CD4-positive, alpha-beta T cell treated with Interleukin-6 for 4 hours (primary cell): ENCODE results near the gene DIRAS1.

Source experiments
- DNase-seq: peaks from one replicate; pipeline ENCODE4 v3.0.0-alpha.2; 2020; ENCODE audit warnings: mixed read lengths

DIRAS1 gene, protein sequence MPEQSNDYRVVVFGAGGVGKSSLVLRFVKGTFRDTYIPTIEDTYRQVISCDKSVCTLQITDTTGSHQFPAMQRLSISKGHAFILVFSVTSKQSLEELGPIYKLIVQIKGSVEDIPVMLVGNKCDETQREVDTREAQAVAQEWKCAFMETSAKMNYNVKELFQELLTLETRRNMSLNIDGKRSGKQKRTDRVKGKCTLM

DNA sequence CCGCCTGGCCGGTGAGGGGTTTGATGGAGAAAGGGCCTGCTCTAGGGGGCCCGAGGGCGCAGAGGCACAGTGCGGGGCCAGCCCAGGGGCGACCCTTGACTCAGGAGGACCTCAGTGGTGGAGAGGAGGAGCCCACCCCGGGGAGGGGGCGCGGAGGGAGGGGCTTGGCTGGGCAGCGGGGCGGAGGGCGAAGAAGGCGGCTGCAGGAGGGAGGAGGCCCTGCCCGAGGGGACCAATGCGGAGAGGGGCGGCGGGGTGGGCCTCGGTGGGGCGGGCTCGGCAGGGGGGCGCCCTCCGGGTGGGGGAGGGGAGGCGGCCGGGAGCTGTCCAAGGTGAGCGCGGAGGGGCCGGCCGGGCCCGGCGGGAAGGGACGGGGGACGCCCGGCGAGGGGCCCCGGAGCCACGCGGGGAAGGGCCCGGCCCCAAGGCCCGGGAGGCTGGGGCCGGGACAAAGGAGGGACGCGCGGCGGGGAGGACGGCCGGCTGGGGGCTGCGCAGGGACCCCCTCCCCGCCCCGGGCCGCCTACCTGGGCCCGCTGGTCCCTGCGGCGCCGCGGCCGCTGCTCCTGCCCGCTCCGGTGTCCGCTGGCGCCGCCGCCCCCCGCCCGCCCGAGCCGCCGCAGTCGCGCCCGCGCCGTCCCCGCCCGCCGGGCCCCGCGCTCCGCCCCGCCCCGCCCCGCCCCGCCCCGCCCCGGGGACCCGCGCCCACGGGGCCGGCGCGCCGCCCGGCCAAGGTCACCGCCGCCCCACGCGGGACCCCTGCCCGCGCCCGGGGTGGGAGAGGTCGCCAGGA, at the start of gene DIRAS1:
TSS of gene DIRAS1 (minus strand) at position 596 of the 793 bp plus-strand sequence. CDS start 3,566 bp downstream, outside the sequence.
- no peak for DNase-seq

DNA sequence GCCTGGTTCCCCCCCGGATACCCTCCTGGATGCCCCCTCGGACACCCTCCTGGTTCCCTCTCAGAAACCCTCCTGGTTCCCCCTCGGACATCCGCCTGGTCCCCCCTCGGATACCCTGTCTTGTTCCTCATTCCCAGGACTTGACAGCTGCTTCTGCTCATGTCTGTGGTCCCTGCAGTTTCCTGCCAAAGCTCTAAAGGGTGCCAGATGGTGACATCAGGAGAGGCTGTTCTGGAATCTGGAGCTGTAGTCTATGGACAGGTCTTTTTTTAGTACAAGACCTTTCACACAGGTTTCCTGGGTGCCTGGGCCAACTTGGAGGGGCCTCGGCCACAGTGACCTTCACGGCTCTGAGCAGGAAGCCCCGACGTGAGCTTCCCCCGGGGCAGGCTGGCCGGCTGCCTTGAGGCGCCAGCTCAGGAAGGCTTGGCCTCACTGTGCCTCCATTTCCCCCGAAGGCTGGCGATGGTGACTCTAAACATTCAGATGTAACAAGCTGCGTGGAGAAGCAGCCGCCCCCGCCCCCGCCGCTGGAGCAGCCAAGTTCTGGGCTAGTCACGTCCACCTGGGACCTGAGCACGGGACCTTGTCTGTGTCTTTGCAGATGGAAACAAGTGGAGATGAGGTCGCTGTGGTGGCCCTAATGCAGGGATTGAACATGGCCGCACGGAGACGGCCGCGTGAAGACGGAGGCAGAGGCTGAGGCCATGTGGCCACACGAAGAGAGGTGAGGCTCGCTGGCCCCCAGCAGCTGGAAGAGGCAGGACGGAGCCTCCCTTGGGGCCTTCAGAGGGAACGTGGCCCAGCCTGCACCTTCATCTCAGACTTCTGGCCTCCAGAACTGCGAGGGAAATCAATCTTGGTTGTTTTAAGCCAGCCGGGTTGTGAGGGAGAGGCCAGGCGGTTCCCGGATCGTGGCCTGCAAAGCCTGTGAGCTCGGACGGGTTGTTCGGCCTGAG, 49.2 kb upstream of the DIRAS1 start:
- DNase-seq: no peak

DNA sequence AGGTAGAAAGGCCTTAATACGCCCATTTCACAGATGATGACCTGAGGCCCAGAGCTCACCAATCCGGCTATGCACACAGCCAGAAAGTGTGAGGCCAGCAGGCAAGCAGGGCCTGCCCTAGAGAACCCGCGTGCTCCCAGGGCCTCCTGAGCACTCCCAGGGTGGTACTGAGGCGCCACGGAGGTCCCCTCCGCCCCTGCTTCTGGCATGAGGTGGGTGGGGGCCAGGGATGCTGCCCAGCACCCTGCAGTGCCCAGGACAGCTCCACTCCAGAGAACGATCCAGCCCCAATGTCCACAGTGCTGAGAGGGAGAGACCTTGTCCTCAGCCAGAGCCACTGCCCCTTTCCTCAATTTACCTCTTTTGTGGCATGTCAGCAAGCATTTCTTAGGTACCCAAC, 48.0 kb upstream of the DIRAS1 start:
- DNase-seq: no peak

DNA sequence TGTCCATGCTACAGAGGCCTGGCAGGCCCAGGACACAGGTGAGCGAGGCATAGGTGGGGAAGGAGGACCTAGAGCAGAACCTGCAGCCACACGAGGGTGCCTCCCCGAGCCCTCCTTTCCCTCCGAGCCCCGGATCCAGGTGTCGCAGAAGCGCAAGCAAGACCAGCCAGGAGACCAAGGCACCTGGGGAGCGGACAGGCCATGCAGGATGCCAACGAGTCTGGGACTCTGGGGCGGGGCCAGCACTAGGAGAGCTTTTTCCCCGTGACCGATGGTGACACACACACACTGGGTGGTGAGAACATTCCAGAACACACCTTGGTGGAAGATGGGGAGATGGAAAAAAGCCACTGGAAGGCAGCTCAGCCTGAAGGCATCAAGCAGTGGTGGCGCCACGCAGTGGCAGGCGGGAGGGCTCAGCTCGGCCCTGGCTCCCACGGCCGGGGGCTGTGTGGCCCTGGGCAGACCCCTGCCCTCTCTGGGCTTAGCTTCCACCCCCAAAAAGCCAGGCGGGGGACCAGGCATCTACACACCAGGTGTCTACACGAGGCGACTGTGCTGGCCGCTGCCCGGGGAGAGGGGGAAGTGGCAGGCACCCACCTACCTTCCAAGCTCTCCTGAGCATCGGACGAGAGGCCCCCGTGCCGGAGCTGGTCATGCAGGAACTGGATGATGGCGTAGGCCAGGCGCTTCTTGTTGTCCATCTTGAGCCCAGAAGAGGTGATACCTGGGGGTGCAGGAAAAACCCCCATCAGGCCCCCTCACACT, 47.4 kb upstream of the DIRAS1 start:
- DNase-seq: no peak

DNA sequence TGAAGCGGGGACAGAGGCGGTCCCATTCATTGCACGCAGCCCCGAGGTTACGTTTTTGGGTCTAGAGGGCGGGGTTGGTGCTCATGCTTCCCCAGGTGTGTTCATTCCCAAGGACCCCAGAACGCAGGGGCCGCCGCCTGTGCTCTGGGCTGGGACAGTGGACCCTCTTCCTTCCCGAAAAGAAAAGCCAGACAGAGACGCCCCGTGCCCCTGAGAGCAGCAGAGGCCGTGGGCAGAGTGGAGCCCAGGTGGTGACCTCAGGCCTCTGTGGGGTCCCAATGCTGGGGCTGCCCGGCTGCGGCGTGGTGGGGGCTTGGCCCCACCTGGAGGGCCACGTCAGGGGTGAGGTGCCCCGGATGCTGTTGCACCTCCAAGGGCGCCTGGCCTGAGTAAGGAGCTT, 46.5 kb upstream of the DIRAS1 start:
- no peak for DNase-seq

DNA sequence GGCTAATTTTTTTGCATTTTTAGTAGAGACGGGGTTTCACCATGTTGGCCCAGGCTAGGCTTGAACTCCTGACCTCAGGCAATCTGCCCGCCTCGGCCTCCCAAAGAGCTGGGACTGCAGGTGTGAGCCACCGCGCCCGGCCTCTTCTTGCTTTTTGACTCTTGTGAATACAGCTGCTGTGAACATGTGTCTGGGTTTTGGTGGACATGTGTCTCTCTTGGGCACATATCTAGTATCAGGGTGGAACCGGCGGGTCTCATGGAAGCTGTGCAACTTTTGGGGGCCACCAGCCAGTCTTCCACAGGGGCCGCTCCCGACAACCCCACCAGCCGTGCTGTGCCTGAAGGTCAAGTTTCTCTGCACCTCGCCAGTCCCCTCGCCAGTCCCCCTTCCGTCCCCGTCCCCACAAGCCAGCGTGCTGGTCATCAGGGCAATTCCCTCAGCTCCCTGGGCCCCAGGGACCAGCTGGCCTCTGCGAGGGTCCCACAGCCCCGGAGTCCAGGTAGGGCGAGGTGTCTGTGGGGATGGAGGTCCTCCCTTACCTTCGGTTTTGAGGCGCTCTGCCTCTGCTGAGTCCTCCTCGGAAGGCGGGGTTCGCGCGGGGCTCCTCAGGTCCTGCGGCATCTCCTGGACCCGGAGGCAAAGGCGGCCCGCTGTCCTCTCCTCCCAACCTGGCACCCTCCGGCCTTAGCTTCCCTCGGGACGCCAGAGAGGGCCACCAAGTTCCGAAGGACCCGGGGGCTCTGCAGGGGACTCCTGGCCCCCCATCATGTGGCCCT, 45.6 kb upstream of the DIRAS1 start:
- no peak for DNase-seq

DNA sequence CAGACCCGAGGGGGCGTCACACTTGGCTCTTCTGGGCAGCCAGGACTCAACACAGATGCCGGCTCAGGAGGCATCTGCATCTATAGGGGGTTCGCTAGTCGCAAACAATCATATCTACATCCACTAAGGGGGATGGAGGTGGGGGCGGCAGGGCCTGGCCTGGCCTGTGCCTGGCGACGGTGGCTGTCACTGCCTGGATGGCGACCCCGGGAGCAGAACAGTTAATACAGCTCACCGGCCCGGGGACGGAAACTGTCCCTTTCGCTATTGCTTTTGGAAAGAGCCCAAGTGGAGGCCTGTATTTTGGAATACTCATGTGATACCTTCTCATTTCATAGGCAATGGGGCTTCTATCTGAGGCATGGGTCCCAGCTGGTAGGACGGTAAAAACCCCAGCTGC, 44.2 kb upstream of the DIRAS1 start:
- DNase-seq: no peak

DNA sequence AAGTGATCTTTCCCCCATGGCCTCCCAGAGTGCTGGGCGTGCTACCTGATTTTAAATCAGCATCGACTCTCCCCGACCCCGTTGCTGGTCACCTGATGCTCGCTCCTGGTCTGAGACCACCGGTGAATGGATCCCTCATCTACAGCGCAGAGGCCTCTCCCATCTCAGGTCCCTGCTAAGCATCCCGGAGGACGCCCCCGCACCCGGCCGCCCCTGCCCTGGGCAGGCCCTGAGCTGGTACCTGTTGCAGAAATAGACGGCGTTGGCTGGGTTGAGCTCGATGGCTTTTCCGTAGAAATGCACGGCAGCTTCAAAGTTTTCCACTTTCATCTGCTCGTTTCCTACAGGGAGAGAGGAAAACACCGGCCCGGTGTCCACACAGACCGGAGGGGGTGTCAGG, 43.8 kb upstream of the DIRAS1 start:
- DNase-seq: no peak

DNA sequence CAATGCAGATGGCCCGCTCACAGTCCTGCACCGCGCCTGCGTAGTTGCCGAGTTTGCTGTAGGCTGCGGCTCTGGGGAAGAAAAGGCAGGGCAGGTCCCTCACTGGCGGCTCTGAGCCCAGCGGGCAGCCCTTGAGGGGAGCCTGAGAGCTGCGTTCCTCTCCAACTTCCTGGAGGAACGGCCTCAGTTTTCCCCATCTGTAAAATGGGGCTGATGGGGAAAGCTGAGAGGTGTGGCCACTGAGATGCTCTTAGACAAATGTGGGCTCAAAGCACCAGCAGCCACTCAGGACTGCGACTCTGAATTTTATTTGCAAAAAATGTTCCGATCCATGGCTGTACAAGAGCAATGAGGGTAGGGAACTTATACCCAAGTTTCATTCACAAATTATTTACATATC, 42.5 kb upstream of the DIRAS1 start:
- no peak for DNase-seq

DNA sequence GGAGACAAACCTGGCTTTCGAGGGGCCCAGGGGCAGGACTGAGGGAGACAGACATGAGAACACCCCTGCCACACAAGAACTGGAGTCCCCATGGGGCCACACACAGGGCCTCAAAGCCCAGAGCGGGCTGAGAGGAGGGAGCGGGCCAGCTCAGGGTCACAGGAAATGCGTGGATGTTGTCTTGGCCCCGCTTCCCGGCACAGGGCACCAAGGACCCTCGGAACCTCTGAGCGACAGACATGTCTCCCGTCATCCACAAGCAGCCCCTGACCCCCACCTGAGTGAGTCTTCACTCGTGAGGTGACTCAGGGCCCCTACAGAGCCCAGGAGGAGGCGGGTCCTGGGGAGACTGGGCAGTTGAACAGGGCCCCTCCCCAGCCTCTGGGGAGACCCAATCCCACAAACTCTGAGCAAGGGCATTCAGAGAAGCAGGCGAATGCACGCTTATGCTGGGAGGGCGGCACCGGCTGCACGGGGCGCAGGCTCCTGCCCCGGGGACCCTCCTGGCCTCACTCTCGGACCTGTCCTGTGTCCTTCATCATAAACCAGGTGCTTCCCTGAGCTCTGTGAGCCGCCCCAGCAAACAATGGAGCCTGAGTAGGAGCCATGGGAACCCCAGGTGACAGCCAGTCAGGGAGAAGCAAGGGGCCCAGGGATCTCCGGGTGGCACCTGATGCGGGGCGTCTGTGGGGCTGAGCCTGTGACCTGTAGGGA, 41.8 kb upstream of the DIRAS1 start:
- DNase-seq: no peak

DNA sequence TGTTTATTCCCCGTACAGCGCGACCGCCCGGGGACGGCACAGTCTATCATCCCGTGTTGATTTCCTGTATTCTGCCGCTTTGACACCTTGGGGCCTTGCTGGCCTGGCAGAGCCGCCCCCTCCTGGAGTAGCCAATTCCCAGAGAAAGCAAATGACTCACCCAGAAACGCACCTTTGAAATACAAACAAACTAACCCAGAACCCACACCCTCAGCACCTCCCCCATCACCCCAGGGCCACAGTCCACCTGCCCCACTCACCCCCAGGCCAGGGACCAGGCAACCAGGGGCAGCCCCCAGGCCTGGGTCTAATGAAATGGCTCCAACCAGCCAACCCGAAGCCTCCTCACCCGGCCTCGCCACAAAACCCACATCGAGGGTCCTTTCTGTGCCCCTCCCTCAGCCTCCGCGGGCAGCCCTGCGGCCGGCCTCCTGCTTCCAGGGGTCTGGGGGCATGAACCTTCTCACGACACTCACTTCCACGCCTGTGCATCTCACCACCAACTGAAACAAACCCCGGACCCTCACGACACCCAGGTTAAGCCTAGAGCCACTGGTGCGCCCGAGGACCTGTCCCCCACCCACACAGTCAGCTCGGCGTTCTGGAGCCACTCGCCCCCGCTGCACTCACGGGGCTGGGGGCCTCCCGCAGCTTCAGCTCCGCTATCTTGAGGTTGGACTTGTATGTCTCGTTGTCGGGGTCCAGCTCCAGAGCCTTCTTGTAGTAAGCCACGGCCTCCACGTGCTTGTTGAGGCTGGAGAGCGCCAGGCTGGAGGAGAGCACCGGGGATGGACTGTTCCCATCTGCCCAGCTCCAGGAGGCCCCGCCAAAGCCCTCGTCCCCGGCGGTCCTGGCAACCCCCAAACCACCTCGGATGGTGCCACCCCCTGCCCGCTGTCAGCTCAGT, 41.0 kb upstream of the DIRAS1 start:
- DNase-seq: no peak

DNA sequence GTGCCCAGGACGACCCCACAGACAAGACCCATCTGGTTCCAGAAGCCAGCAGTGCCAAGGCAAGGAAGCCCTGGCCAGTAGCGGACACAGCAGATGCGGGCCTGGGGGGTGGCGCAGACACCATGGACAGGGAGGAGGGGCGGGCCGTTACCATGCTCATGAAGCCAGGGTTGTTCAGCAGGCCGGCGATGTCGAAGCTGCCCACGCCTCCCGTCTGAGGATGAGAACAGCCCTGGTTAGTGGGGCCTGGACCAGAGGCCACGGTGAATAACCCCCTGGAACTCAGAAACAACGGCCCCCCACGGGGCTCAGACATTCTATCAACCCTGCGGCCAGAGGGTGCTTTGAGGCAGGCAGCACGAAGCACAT, 40.1 kb upstream of the DIRAS1 start:
- DNase-seq: no peak

DNA sequence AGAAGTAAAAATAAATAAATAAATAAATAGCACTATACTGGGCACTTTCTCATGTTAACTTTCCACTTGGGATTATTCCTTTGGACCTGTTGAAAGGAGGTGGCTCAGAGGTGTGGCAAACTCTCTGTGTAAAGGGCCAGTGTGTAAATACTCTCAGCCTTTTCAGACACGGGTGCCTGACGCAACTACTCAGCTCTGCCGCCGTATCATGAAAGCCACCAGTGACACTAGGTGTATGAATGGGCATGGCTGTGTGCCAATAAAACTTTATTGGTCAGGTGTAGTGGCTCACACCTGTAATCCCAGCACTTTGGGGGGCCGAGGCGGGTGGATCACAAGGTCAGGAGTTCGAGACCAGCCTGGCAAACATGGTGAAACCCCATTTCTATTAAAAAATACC, 38.8 kb upstream of the DIRAS1 start:
- no peak for DNase-seq

DNA sequence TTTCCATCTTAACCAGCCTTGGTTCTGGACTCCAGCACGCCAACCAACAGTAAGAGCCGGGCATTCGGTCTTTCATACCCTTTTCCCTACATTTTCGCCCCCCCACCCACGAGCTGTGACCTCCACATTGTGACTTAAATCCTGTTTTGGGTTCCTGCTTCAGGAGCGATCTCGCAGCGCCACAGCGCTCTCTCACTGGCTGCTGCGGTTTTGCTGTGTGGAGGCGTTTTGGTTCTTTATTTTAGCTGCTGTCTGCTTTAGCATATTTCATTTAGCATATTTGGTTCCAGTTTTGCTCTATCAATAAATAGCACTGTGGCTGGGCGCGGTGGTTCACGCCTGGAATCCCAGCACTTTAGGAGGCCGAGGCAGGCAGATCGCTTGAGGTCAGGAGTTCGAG, 38.2 kb upstream of the DIRAS1 start:
- DNase-seq: no peak

DNA sequence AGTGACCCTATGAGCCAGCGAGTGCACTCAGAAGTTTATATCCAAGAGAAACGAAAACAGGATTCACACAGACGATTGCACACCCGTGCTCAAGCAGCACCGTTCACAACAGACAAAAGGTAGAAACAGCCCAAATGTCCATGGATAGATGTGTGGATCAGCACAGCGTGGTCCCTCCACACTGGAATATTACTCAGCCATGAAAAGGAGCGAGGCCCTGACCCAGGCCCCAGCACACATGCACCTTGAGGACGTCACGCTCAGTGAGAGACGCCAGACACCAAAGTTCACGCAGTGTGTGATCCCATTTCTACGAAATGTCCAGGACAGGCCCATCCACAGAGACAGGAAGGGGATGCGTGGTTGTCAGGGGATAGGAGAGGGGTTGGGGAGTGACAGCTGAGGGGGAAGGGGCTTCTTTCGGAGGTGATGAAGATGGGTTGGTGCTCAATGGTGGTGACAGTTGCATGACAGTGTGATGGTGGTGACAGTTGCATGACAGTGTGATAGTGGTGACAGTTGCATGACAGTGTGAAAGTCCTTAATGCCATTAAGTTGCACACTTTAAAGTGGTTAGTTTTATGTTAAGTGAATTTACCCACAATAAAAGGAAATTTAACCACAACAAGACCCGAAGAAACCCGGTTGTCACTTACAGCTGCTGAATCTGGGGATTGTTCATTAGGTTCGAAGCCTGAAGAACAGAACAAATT, 37.6 kb upstream of the DIRAS1 start:
- DNase-seq: no peak

DNA sequence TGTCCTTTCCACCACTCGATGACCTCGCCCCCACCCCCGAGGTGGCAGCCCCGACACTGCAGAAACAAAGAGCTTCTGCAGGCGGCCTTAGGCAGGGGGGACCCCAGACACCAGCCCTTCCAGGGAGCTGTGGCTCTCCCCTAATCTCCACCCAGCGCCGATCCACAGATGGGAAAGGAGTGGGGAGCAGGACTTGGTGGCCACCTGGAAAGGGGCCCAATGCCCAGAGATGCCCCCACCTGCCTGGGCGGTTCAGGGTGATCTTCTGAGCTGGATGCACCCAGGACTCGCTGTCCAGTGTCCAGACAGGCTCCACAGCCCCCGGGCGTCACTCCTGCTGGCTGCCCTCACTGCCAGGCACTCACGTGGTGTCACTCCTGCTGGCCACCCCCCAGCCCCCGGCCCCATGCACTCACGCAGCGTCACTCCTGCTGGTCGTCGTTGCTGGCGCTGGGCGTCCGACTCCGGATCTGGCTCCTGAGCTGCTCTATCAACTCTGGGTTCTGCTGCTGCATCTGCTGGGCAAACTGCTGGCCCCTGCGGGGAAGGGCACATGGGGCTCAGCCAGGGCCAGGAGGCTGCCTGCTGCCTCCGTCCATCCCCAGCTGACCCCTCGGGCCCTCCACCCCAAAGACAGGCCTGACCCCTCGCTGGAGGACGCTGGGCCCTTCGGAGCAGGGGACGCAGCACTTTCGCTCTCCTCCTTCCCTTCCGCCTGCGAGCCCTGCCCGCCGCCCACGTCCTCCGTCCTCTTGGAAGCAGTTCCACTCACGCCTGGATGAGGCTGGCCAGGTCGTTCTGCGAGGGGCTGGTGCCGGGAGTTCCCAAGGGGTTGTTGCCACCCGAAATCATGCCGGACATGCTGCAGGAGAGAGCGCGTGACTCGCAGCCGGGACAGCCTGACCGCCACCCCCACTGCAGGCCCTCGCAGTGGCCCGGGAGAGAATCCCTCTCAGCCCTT, 36.0 kb upstream of the DIRAS1 start:
- DNase-seq: no peak

DNA sequence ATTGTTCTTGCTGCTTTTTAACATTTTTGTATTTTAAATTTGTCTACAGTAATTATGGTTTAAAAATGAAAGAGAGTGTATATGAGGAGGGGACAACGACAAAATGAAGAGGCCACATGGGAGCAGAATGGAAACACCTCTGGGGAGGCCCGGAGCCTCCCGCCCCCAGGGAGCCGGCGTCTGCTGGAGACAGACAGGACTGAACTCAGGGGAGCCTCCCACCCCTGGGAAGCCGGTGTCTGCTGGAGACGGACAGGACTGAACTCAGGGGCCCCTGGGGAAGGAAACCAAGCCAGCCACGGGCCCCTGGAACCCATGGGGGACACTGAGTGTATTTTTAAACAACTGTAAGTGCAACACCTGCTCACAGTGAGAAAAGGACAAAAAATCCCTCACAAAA, 35.3 kb upstream of the DIRAS1 start:
- DNase-seq: no peak

DNA sequence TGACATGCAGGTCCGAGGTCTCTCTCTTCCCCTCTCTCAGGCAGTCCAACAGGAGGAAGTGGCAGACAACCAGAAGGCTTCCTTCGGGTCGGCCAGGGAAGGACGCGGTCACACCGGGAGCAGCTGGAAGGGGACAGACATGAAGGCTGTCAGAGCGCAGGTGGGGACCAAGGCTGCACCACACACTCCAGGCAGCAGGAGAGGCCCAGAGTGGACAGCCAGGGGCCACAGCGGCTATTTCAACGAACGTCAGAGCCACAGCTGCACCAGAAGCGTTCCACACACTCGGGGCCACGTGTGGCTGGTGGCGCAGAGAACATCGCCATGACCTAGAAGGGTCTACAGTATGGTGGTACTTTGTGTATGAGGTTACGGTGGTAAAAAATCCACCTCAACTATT, 34.6 kb upstream of the DIRAS1 start:
- DNase-seq: no peak

DNA sequence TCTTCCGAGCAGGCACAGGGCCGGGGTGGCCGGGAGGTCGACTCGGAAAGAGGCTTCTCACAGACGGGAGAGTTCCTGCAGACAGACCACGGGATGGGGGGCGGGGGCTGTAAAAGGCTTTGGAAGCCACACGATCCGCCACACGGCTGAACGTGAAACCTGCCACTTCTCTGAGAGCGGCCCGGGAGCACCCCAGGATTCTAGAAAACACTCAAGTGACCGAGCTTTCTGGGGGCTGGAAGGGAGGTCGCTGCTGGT, 34.2 kb upstream of the DIRAS1 start:
- DNase-seq: no peak
